ENCODE results near the gene NUPR1.
"Not testable (repeated sequence)": the region's sequence is repeated elsewhere in the genome, so short reads cannot be mapped to it uniquely, and the experiment has no call there.

NUPR1 gene

DNA sequence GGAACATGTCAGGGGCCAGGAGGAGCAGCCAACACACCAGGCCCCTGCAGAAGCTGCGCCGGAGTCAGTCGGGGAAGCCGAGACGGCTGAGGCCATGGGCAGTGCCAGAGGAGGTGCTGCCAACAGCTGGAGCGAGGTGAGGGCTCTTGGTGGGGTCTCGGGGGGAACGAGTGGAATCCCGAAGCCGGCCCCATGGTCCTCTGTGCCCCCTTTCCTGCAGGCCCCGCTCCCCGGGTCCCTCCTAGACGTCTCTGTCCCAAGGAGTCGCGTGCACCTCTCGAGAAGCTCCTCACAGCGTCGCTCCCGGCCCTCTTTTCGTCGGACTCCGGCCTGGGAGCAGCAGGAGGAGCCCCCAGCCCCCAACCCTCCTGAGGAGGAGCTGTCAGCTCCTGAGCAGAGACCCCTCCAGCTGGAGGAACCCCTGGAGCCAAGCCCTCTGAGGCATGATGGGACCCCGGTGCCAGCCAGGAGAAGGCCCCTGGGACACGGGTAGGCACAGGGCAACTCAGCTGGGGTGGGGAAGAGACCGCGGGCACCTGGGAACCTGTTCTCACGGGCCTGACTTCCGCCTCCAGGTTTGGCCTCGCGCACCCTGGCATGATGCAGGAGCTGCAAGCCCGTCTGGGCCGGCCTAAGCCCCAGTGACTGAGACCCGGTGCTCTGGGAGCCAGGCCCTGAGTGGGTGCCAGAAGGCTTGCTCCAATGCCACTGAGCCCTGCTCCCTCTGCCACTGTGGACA is 40.7 kb downstream of the NUPR1 start:
- DNase-seq (ENCODE audit: low read depth) = no peak

DNA sequence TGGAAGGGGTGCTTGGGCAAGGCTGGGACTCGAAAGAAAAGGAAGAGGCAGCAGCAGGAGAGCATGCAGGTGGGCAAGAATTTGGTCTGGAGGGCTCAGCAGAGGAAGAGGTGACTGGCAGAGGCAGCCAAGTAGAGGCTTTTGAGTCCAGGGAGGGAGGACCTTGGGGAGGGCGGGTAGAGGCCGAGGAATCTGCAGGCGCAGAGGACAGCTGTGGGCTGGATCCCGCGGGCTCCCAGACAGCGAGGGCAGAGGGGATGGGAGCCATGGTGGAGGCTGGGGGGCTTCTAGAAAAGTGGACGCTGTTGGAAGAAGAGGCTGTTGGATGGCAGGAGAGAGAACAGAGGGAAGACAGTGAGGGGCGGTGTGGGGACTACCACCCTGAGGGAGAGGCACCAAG is 41.4 kb downstream of the NUPR1 start:
- DNase-seq (ENCODE audit: low read depth) = no peak

DNA sequence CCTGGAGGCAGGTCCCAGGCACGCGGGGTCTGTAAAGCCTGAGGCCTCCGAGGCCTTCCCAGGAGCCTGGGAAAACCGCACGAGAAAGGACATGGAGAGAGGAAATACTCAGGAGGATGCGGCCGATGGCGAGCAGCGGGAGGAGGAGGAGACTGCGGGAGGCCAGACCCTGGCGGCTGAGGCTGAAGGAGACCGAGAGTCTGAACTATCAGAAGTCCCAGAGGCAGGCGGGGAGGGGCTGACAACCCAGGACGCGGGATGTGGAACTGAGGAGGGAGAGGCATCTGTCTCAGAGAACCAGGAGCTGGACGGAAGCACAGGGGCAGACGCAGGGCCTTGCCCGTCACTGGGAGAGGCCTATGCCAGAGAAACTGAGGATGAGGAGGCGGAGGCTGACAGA is 41.9 kb downstream of the NUPR1 start:
- DNase-seq (ENCODE audit: low read depth) = no peak

DNA sequence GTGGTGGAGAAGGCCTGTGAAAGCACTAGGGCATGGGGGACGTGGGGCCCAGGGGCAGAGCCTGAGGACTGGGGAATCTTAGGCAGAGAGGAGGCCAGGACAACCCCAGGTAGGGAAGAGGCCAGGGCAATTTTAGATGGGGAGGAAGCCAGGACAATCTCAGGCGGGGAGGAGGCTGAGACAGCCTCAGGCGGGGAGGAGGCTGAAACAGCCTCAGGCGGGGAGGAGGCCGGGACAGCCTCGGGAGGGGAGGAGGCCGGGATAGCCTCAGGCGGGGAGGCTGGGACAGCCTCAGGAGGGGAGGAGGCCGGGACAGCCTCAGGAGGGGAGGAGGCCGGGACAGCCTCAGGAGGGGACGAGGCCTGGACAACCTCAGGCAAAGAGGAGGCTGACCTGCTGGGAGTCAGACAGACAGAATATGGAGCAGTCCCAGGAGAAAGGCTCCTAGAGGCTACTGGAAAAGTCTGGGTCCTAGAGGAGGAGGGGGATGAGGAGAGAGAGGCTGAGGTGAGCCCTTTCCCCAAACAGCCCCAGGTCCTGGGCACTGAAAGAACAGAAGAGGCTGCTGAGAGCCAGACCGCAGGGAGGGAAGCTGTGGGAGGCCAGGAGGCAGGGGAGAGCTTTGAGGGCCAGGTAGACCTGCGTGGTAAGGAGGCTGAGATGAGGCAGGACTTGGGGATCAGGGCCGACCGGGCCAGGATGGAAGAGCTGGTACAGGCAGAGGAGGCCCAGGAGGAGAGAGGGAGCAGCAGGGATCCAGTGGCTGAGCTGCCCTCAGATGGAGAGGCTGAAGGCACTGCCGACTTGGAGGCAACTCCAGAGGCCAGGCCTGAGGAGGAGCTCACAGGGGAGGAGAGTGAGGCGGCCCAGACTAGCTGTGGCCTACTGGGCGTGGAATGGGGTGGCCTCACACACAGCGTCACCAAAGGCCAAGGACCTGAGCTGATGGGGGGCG is 42.7 kb downstream of the NUPR1 start:
- no peak for DNase-seq (ENCODE audit: low read depth)

DNA sequence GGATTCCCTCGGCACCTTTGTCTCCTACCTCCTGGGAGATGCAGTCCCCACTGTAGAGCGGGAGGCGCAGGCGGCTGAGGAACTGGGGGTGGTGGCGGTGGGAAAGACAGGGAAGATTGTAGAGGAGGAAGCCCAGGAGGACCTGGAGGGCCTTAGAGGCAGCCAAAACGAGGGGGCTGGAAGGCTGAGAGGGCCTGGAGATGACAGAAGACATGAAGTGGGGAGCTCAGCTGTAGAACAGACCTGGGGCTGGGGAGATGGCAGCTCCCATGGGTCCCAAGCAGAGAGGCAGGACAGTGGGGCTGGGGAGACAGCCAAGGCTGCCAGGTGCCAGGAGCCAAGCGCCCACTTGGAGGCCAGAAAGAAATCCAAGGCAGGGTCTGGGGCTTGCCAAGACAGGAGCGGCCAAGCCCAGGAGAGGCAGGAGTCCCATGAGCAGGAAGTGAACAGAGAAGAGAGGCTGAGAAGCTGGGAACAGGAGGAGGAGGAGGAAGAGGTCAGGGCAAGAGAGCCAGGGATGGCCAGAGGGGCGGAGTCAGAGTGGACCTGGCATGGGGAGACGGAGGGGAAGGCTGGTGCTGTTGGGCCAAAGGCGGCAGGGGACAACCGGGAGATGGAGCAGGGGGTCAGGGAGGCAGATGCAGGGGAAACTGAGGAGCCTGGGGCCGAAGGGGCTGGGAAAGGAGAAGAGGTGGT is 43.5 kb downstream of the NUPR1 start:
- DNase-seq (ENCODE audit: low read depth) = no peak

DNA sequence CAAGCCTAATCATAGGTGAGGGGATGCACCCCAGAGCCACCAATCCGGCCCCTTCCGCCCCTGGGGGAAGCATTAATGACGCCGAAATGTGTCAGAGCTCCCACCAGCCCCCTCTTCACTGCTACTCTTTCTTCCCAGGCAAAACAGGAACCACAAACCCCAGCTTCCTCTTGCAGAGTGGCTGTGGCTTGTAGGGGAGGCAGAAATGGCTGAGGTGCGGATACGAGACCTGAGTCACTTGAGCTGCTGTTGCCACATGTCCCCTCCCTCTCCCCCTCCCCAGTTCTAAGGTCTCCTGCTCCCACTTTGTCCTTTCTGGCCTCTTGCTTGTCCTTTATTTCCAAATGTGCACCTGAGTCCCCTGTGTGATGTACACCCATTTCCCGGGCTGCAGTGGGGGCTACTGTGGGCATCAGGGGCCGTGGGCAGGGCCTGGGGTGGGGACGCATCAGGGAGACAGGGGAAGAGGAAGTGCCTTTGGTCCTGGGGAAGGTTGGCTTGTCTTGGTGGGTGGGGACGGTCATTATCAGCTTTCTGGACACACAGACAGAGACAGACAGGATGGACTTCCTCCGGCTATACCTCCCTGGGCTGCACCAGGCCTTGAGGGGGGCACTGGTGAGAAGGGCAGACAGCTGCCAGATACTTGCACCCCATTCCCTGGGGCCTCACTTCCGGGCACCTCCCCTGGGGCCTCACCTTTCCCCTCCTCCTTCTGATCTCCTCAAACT is 44.5 kb downstream of the NUPR1 start, which contains the start of gene APOBR:
APOBR (plus strand) TSS at position 523 of the 731 bp plus-strand sequence; CDS start at position 562, 39 bp downstream.
- DNase-seq (ENCODE audit: low read depth) = no peak

DNA sequence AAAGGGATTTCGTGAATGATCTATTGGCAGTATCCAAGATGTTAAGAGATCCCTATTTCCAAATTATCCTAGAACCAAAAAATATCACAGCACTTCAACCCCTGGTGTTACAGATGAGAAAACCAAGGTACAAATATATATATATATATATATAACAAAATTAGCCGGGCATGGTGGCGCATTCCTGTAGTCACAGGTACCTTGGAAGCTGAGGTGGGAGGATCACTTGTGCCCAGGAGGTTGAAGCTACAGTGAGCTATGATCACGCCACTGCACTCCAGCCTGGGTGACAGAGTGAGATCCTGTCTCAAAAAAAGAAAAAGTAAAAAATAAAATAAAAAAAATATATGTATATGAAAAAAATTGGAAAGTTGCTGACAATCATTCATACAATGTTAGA is 46.3 kb downstream of the NUPR1 start:
- no peak for DNase-seq (ENCODE audit: low read depth)

DNA sequence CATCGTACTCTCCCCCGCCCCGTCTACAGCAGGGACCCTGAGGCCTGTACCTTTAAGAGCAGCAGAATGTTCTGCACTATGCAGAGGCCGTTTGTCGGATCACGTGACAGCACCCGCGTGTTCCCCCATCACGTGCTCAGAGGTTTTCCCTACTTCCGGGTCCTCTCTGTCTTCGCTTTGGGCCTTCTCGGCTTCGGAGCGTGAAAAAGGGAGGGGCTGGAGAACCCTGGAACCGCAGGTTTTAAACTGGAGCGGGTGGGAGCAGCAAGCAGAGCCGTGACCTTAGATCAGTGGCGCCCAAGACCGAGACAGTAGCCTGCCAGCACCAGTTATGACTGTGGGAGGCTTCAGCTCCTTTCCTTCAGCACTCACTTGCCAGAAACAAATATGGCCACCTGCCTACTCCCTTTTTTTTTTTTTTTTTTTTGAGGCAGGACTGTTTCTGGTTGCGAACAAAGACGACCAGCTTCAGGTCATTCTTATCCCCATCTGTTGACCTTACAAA is 46.8 kb downstream of the NUPR1 start, which contains the start of gene CLN3:
CLN3 (minus strand) TSS at position 105 of the 505 bp plus-strand sequence. CDS start 315 bp downstream, outside the sequence.
- DNase-seq (ENCODE audit: low read depth) = peak; percentile 89

DNA sequence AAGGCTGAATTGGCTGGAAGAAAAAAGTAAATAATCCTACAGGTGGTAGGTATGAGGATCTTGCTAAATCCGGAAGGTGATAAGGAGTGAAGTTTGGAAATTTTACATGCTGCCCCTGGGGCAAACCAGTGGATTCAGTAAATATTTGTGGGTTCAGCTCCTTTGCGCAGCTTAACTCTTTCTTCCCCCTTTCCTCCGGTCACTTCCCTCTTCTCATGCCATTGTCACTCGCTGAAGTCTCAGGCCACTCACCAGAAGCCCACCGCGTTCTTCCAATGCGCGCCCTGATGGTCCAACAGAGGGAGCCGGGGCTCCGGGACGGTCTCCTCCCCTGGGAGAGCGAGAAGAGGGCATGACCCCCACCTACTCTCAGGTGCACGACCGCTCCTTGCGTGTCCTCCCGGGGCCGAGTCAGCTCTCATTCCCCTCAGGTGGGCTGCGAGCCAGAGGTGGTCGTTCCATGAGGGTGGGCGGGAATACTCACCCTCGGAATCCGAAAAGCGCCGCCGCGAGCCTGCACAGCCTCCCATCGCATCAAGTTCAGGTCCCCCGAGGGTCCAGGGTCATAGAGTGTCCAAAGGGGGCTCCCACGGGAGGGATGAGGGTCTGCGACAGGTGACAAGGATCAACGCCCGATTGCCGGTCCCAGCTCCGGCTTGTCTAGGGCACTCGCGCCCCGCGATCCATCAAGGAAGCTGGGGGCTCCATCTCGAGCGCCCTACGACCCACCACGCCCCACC is 47.4 kb downstream of the NUPR1 start:
- no peak for DNase-seq (ENCODE audit: low read depth)

DNA sequence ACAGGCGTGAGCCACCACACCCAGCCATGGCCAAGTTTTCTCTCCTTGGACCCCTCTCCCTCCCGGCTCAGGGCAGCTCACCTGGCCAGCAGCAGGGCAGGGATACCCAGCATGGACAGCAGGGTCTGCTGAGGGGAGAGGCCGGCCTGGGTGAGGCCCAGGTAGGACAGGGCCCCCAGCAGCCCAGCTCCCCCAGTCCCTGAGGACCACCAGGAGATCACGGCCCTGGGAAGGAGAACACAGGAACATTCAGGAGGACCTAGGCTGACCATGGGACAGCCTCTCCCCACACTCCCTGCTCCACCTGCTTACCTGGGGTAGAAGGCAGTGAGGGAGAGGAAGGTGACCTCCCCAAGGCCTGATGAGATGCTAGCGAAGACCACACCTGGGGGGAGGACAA is 52.5 kb downstream of the NUPR1 start:
- DNase-seq (ENCODE audit: low read depth) = no peak

DNA sequence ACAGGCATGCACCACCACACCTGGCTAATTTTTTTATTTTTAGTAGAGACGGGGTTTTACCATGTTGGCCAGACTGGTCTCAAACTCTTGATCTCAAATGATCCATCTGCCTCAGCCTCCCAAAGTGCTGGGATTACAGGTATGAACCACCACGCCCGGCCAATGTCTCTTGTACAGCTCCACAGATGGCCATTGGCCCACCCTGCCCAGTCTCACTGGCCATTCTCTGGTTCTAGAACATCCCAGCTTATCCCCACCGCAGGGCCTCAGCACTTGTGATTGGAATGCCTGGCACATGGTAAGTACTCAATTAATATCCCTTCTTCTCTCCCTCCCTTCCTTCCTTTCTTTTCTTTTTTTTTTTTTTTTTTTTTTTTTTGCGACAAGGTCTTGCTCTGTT is 55.4 kb downstream of the NUPR1 start:
- DNase-seq (ENCODE audit: low read depth) = not testable (repeated sequence)

Data from GM04504 (cell line).